ENCODE results near the gene GPRC5B.

The GPRC5B gene

DNA sequence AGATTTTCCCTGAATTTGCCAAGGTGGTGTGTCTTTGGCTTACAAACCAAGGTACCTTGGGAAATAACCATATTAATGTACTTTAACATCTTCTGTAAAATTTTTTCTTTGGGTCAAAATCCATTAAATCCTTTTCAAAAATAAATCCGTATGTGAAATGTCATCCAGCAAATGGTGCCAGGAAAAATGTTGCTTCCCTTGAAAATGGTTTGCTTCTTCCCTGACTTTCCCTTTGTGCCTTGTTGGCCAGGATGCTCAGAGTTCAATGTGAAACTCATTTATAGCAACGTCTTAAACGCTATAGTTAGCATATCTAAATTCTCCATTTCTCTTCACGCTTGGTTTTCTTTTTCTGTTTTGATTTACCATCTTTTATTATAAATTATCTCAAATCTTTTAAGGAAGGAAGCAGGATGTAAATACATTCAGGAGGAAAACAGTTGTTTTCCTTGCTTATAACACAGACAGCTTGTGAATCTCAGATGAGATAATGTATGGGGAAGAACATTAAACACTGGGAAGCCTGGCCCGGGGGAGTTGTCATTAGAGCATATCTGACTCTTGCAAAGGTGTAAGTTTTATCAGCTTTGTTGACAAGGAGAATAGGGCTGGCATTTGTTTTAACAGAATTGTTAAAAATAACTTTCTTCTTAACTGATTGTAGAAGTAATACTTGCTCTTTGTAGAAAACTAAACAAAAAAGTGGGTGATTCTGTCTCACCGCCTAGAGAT, 42.1 kb downstream of the GPRC5B start:
- no peak for FAIRE-seq

DNA sequence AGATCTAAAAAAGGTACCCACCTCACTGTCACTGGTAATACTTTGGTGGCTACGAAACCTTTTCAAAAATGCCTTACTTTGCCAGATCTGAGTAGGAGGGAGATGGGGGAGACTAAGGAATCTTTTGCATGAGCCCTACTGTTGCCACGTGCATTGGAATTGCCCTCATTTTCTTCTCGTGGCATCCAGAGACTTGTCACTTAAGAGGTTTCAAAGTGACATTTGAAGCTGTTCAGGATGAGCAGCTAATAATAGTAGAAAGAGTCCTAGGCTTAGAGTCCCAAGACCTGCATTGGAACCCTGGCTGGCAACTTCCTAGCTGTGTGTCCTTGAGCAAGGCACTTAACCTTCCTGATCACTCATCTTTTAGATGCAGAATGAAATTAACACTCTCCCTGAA, 43.5 kb downstream of the GPRC5B start:
- no peak for FAIRE-seq

DNA sequence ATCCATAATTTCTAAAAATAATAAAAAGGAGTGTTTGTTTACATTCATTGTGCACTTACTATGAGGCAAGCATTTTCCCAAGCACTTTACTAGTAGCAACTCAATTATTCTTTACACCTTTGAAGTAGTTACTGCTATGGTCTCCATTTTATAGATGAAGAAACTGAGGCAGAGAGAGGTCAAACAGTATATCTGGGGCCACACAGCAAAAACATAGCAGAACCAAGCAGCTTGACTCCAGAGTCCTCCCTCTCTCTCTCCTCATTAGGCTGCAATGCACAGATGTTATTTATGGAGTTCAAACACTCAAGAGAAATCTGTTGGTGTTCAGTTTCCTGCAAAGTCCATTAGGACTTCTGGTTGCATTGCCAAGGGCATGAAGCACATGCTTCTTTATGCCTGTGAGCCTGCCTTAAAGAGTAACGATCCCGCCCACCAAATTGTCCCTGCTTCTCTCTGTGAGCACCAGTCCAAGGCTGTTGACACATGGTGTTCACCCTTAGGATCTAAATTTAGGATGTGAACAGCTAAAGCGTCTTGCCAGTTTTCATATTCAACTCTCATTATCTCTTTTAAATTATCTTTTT, 44.0 kb downstream of the GPRC5B start:
- no peak for FAIRE-seq

DNA sequence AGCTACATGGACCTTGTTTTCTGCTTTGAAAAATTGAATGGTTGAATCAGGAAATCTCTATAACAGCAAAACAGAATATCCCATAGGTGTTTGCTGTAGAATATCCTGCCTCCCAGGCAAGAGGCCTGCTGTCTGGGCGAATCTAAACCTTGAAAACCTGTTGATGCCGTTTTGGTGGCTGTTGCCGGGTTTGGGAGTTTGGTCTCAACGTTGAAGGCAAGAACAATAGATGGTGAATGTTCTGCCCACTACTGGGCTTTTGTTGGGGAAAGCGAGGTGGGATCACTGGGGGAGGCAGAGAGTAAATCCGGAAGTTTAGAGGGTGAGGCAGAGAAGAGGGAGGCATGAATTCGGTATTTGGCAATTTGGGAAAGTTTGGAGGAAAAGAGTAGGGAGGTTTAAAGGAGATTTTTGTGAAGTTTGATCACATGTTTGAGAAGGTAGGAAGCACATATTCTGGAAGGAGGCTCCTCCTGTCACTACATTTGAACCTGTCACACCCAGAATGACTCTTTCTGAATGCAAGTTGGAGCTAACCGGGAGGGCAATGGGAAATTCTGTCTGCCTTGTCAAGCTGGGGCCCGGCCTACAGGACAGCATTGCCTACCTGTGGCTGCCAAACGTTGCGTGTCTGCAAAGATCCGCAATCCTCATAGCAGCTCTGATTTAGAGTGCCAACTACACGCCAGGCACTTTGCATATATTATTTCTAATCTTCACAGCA, 46.5 kb downstream of the GPRC5B start:
- no peak for FAIRE-seq

DNA sequence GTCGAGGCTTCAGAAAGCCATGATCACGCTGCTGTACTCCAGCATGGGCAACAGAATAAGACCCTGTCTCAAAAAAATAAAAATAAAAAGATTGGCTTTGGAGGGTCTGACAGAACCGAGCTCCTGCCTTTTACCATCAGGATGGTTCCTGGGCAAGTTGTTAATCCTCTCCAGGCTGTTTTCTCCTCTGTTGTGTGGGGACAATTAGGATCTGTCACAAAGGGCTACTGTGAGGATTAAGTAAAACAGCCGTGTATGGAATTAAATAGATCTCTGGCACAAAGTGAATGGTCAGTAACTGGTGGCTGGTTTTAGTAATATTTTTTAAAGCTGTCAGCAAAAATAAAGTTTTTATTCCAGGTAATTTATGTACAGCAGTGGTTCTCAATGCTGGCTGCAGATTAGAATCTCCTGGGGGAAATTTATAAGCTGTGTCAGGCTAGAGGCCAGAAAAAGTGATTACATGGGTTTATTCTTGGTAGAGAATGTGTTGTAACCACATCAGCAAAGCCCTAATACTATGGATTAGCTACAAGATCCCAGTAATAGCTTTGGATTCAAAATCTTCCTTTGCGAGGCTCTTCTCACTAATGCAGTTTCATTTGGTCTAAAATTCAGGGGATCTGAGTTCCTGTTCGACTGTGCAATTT, 47.2 kb downstream of the GPRC5B start:
- no peak for FAIRE-seq

DNA sequence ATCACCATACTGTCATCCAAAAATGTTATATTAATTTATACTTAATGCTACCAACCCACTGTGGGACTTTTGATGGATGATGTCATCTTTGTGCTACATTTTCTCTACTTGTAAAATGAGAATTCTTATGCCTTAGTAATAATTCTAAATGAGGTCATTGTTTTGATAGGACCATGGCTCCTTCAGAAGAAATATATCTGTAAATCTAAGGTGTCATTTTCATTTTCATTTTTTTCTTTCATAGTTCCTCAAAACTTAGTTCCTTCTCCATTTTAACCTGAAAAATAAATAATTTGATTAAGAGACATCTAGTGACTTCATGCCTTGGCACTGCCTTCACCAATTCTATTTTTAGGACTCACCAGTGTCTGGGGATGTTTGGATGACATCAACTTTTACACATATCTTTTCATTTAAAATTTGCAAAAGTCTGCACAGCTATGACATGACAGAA, 48.7 kb downstream of the GPRC5B start:
- no peak for FAIRE-seq

DNA sequence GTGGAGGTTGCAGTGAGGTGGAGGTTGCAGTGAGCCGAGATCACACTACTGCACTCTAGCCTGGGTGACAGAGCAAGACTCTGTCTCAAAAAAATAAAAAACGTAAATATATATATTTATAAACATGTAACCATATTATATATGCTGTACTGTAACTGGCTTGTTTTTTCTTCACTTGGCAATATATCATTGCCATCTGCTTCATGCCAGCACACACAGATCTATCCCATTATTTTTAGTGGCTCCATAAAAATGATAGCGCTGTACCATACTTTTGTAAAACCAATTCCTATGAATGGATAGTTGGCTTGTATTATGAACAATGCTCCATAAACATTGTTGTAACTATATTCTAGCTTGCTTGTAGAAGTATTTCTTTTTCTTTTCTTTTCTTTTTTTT, 49.5 kb downstream of the GPRC5B start:
- FAIRE-seq, result no peak

DNA sequence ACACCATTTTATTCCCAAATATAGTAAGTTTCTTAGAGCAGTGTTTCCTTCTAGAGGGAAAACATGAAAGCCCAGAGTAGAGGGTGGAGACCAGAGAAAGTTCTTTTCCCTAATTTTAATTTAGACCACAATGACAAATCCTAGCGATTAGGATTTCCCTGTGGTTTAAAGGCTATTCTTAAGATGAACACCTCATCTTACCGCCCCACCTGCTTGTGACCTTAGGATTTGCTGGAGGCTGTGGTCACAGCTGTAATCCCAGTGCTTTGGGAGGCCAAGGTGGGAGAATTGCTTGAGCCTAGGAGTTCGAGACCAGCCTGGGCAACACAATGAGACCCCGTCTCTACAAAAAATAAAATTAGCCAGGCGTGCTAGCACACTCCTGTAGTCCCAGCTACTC, 51.1 kb downstream of the GPRC5B start:
- no peak for FAIRE-seq

DNA sequence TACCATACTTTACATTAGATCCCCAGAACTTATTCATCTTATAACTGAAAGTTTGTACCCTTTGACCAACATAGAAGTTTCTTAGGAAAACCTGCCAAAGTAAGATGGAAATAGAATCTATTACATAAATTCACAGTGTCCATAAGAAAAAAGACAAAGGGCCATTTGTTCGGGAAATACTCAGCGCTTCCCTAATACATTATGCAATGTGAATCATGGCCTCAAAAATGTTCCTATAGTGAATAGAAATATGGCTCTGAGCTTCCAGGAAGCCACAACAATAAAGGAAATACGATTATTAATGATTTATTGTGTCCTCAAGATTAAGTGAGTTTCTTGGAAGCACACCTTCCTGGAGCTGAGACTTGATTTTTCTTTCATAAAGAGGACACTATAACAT, 51.5 kb downstream of the GPRC5B start:
- FAIRE-seq, result no peak

DNA sequence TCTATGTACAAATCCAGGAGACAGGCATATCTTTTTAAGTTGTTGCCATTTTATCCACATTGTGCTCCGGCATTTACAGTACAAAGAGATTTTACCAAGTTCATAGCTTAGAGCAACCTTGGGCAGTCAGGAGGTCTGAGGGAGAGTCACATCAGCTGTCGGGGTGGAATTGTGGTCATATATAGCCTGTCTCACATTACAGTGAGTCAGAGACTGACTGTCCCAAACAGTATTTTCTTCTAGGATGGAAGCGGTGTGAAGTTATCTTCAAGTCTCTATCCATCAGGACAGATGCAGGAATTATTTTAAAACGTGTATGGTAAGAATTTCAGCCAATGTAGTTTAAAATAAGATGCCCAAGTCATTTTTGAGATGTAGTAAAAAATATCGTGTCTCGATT, 53.0 kb downstream of the GPRC5B start:
- FAIRE-seq, result no peak

DNA sequence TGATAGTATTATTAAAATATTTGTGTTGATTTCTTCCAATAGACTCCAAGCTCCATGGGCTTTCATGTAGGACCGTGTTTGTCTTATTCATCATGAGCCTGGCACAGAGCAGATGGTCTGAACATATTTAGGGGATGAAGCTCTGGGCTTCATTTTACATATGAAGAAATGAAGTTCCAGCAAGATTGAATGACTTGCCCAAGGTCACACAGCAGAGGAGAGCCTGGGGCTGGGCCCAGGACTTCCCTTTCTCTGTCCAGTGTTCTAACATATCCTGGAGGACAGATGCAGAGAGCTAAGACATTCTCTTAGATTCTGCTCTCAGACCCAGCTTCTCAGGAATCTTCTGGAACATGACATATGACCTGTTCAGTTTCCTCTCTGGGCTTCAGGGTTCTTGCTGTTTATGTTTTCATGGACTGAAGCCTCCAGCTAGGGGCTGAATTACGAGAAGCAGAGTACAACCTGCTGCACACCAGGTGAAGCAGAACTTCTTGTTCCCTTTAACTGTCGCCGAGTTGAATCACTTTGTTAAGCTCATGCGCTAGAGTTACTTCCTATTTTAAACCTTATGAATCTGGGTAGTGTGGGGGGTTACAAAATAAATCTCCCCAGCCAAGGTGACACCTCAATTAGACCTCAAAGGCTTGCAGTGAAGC, 53.6 kb downstream of the GPRC5B start:
- FAIRE-seq, result no peak

DNA sequence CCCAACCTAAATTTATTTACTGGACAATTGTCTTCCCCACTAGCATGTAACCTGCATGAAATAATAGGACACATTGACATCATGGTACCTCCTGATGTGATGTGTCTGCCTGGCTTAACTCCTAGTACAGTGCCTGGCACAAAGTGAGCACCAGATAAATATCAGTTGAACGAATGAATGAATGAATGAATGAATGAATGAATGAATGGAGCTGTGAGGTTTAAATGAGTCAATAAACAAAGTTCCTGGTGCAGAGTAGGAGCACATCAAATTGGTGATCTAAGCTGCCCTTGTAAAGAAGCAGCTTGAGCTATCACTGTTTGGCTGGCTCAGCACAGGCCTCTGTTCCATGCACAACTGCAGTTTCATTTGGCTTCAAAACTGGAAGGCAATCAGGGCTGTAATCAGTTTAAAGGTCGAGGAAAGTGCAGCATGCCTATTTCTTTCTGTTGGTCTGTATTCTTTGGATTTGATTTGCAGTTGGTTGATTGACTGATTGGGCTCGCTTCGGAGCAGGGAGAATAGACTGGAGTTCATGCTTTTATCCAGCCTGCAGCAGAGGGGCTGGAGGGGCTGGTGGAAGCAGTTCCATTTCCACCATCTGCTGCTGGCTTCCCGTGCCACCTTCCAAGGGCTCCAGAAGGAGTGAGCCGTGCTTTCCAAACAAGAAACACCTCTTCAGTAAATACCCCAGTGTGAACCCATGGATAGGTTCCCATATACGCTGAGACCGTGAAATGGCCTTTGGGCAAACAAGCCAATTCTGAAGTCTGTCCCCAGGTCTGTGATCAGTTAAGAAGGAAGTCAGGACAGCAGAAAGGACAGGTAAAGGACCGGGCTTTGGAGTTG, 54.6 kb downstream of the GPRC5B start:
- FAIRE-seq, result no peak

DNA sequence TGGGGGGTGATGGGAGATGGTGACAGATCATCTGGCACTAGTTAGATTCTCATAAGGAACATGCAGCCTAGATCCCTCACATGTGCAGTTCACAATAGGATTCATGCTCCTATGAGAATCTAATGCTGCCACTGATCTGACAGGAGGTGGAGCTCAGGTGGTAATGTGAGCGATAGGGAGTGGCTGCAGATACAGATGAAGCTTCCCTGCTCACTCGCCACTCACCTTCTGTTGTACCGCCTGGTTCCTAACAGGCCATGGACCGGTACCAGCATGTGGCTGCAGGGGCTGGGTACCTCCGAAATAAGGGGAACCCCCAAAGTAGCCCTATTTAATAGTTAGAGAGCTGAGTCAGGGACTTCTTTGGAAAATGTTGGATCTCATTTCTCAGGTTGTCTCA, 60.4 kb downstream of the GPRC5B start:
- FAIRE-seq, result no peak

DNA sequence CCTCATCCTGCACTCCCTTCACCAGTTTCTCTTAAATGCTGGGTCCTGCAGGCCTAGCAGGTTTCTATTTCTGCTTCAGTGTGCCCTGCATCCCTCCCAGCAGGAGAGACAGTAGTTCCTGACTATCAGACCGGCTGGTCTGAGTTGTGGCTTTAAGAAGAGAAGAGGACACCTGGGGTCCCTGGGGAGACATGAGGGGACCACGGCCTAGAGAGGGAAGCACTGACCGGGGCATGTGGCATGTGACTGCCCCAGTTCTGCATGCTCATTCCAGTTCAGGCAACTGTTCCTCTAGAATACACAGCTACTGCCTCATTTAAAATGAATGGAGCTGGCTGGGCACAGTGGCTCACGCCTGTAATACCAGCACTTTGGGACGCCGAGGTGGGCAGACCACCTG, 61.3 kb downstream of the GPRC5B start:
- FAIRE-seq, result no peak

DNA sequence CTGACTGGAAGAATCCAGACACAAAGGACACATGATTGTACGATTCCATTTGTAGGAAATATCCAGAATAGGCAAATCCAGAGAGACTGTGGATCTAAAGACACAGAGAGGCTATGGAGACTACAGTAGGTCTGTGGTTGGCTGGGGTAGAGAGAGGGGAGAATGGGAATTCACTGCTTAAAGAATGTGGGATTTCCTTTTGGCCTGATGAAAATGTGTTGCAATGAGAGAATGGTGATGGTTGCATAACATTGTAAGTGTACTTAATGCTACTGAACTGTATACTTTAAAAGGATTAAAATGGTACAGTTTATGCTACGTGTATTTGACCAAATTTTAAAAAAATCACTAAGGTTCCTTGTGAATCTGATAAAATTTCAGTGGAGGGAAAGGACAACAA, 62.1 kb downstream of the GPRC5B start:
- no peak for FAIRE-seq

DNA sequence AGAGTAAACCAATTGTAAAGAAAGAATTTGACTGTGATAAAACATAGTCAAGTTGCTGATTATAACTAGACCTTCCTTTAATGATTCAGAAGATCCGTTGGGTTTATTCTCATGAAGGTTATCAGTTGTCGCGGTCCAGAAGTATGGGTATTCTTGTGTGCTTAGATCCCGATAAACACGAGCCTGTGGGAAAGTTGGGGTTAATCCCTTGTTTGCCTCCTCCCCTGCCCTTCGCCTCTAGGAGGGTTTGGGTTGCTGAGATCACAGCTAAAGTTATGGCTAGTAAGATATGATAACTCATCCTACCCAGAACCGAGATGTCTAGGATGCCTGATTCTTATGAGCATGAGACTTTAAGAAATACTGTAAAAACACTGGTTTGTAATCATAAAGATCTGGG, 66.8 kb downstream of the GPRC5B start:
- FAIRE-seq, result no peak

DNA sequence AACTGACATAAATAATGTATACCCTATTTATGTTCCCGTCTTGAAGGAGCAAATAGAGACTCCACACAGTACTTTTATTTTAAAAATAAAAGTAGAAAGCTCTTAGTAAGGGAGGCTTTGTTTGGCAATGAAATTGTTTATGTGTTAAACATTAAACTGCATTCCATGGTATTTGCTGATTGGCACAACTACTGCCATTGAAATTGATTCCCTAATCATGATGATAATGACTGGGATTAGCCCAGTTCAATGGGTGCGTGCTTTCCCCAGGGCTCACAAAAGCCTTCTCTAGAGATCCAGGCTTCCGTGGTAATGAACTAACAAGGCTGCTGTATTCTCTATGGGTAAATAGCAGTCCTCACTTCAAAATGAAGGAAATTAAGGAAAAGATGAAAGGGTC, 67.5 kb downstream of the GPRC5B start:
- no peak for FAIRE-seq

DNA sequence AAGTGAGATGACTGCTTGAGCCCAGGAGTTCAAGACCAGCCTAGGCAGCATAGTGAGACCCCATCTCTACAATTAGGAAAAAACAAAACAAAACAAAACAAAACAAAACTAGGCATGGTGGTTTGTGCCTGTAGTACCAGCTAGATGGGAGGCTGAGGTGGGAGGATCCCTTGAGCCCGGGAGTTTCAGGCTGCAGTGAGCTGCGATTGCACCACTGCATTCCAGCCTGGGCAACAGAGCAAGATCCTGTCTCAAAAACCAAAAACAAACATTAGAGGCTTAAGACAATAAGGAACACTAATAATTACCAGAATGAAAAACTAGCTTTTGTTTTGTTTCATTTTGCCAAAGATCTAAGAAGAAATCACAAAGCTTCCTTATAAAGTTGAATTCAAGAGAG, 69.2 kb downstream of the GPRC5B start:
- FAIRE-seq, result no peak

DNA sequence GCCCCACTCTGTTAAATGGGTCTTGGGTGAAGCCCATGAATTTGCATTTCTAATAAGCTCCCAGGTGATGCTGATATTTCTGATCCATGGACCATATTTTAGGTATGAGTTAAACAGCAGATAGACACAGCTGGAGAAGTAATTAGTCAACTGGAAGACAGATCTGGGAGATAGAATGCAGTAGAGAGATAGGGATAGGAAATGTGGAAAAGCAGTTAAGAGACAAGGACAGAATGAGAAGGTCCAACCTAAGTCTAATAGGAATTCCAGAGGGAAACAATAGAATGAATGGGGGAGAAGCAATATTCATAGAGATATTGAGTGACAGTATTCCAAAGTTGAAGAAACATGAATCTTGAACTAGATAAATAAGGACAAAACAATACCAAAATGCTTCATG, 71.7 kb downstream of the GPRC5B start:
- no peak for FAIRE-seq

DNA sequence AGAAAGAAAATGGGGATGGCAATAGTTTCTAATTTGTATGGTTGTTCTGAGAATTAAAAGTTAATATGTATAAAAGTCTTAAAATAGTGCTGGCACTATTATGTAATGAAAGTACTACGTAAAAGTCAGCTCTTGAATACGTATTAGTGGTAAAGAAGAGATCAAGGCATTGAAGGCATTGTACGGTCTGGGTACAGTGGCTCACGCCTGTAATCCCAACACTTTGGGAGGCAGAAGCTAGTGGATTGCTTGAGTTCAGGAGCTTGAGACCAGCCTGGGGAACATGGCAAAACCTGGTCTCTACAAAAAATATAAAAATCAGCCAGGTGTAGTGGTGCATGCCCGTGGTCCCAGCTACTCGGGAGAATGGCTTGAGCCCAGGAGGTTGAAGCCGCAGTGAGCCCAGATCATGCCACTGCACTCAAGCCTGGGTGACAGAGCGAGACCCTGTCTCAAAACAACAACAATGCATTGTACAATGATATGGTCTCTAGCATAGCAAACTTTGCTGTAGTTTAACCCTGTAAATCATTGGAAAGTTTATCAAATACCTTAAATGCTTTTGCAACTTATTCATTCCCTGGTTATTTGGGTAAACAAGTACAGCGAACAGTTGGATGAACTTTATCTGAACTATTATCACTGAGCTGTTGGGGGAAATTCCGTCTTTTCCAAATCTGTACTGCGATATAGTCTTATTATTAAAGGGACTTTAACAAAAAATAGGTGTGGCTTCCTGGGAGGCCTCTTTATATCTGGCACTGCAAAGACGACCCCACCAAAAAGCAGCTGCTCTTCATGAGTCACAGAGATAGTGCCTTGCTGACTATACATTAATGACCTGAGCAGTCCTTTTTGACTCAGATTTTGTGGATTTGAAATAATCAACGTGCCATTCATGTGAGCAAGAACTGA, 73.6 kb downstream of the GPRC5B start:
- no peak for FAIRE-seq

DNA sequence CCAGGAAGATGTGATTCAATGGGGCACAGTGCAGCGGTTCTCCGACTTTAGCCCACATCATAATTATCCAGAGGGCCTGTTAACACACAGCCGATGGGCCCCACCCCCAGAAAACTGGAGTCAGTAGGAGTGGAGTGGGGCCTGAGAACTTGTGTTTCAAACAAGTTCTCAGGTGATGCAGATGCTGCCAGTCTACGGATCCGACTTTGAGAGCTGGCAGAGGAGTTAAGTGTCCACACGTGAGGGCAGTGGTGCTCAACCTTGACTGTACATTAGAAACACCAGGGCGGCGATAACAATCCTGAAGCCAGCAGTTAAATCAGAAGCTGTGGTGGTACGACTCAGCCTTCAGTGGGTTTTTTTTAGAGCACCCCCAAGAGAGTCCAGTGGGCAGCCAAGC, 75.0 kb downstream of the GPRC5B start:
- no peak for FAIRE-seq

Measured in colon (tissue), 2 donors.